ENCODE data around the gene ARHGAP23.
"Not testable (repeated sequence)": the region's sequence is repeated elsewhere in the genome, so short reads cannot be mapped to it uniquely, and the experiment has no call there.

- not testable (repeated sequence) for TF ChIP-seq CTCF (conservative IDR thresholded peaks at IDR 0.05); EZH2 (IDR thresholded peaks at IDR 0.05; ENCODE audit: low read depth)
These were observed 99.9 kb downstream of the ARHGAP23 start for GRCh38 chr17:38528141-38528540.
